HG03520 (cell line): ENCODE results near the gene TGFA.

Experiments used
- ATAC-seq: cut with Tn5 transposase; IDR thresholded peaks from one replicate; pipeline ENCODE4 v1.9.1; 2021; ENCODE audit warnings: mild to moderate bottlenecking, moderate library complexity; ENCODE audit not compliant: unreplicated experiment

The TGFA gene

GRCh38 chr2:70553584-70554337 lies at the start of gene TGFA:
TGFA (minus strand) TSS chr2:70553826; CDS start chr2:70553767, 59 bp downstream.
- peak; percentile 64 for ATAC-seq

GRCh38 chr2:70603066-70603465 lies 49.4 kb upstream of the TGFA start:
- no peak for ATAC-seq

- no peak for ATAC-seq
These were observed 44.6 kb upstream of the TGFA start for GRCh38 chr2:70598197-70598596.

GRCh38 chr2:70596739-70597138 lies 43.1 kb upstream of the TGFA start:
- ATAC-seq: no peak

GRCh38 chr2:70596293-70596692 lies 42.7 kb upstream of the TGFA start:
- no peak for ATAC-seq

GRCh38 chr2:70583091-70583490 lies 29.5 kb upstream of the TGFA start:
- ATAC-seq: no peak

GRCh38 chr2:70580352-70580751 lies 26.7 kb upstream of the TGFA start:
- ATAC-seq: no peak

GRCh38 chr2:70574618-70575017 lies 21.0 kb upstream of the TGFA start:
- no peak for ATAC-seq

- ATAC-seq: no peak
These were observed 20.5 kb upstream of the TGFA start for GRCh38 chr2:70574109-70574508.

GRCh38 chr2:70570041-70570661 lies 16.5 kb upstream of the TGFA start:
- no peak for ATAC-seq

GRCh38 chr2:70569559-70569958 lies 15.9 kb upstream of the TGFA start:
- ATAC-seq: no peak

- ATAC-seq: no peak
These were observed 13.3 kb upstream of the TGFA start for GRCh38 chr2:70566906-70567305.

- no peak for ATAC-seq
These were observed 12.8 kb upstream of the TGFA start for GRCh38 chr2:70566464-70566863.

GRCh38 chr2:70565039-70565731 lies 11.6 kb upstream of the TGFA start:
- no peak for ATAC-seq

- no peak for ATAC-seq
These were observed 8.3 kb upstream of the TGFA start for GRCh38 chr2:70561893-70562292.

GRCh38 chr2:70560442-70560841 lies 6.8 kb upstream of the TGFA start:
- ATAC-seq: no peak

GRCh38 chr2:70560040-70560439 lies 6.4 kb upstream of the TGFA start:
- no peak for ATAC-seq

- ATAC-seq: no peak
These were observed 4.7 kb upstream of the TGFA start for GRCh38 chr2:70558195-70558808.

- no peak for ATAC-seq
These were observed 3.7 kb upstream of the TGFA start for GRCh38 chr2:70557171-70557838.

GRCh38 chr2:70556608-70557007 lies 3.0 kb upstream of the TGFA start:
- no peak for ATAC-seq

GRCh38 chr2:70554338-70554892 lies 789 bp upstream of the TGFA start:
- ATAC-seq: no peak
